Measurements from ENCODE around the gene LRP2BP.

The LRP2BP gene

DNA sequence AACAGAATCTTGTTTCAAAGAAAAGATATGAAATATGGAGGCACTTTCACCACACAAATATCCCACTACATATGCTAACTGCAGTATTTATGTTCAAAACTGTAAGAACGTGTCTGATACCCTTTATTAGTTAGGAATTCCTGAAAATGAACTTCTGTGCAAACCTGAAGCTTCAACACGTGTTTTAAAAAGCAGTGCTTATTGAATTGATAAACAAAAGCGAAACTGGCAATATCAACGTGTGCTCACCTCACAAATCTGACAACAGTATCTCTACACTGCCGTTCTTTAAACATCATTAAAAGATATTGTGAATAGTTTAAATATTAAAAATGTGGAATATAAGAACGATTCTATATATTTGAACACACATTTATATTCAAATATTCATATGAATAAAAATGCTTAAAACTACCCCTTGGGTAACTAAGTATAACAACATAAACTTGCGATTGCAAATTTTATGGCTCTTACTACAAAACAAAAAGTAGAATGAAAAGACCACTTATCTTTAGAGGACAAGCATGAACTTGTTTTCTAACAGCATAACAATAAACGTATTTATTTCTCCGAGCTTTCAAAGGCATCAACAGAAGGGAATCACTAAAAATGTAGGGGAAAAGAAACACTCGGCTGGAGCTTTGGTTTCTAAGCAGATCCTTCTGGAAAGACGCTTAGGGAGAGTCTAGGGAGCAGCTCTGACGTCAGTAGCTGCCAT lies at the start of gene LRP2BP:
TSS of gene LRP2BP (minus strand) at position 687 of the 718 bp plus-strand sequence. CDS start 17,738 bp downstream, outside the sequence.
- DNase-seq (ENCODE audit: low spot score): no peak

DNA sequence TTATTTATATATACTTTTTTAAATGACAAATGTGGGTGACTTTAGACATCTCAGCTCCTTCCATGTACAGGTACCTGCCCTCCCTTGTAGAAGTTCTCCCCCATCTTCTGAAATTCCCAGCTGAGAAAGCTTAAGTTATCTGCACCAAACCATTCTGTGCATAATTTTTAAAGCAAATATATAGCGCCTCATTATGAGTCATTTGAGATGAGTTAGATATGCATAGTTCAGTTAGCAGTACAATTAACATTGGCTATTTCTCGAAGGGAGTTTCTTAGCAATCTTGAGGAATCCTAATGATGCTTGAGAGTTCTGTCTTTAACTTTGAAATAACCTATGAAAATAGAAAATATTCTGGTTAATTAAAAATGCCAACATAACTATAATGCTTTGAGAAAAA lies 49.5 kb upstream of the LRP2BP start:
- no peak for DNase-seq (ENCODE audit: low spot score)

DNA sequence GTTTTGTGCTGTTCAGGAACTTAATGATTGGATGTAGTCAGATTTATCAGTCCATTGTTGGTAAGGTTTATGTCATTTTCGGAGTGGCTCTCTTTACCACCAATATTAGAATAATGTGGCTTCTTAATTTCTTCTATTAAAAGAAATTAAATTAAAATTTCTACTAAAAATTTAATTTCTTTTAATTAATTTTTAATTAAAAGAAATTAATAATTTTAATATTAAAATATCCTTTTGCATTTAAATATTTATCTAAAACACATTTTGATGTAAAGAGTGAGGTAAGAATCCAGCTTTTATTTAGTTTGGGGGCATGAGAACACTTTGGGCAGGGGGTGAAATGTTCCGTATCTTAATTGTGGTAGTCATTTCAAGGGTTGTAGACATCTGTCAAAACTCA lies 45.8 kb upstream of the LRP2BP start:
- no peak for DNase-seq (ENCODE audit: low spot score)

DNA sequence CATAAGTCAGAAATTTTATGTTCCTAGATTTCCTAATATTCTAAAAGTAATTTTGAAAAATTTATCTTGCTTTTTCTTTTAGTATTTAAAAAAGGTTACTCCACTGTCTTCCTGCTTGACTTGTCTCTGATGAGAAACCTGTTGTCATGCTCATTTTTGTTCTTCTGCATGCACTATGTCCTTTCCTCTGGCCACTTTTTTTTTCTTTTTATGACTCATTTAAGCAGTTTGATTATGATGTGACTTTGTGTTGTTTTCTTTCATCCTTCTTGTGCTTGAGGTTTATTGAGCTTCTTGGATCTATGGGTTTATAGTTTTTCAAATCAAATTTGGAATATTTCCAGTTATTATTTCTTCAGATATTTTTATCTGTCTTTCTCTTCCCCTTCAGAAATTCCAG lies 42.1 kb upstream of the LRP2BP start:
- no peak for DNase-seq (ENCODE audit: low spot score)

DNA sequence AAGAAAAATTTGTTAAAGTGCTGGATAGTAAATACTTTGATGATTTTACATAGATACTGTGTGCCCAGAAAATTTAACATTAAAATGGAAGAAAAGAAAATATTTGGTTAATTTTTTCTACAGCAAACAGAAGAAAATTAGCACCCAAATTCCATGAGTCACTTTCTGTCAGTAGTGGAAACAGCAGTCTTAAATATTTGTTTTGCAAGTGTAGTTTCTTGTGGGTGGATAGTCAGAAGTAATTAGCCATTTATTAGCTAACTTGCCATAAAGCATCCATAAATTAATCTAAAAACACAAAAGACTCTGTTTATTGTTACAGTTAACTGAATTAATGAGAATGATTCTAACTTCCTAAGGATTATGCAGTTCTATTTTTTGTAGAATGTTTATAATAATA lies 39.7 kb upstream of the LRP2BP start:
- DNase-seq (ENCODE audit: low spot score): no peak

DNA sequence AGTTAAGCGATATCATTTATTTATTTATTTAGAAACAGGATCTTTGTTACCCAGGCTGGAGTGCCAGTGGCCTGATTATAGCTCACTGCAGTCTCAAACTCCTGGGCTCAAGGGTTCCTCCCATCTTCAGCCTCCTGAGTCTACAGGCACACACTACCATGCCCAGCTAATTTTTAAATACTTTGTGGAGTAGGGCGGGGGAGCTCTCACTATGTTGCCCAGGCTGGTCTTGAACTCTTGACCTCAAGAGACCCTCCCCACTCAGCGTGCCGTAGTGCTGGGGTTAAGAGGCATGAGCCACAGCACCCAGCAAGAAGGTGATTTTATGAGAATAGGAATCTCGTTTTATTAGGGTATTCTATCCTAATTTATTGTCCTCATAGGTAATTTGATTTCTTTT lies 33.9 kb upstream of the LRP2BP start:
- DNase-seq (ENCODE audit: low spot score): no peak

DNA sequence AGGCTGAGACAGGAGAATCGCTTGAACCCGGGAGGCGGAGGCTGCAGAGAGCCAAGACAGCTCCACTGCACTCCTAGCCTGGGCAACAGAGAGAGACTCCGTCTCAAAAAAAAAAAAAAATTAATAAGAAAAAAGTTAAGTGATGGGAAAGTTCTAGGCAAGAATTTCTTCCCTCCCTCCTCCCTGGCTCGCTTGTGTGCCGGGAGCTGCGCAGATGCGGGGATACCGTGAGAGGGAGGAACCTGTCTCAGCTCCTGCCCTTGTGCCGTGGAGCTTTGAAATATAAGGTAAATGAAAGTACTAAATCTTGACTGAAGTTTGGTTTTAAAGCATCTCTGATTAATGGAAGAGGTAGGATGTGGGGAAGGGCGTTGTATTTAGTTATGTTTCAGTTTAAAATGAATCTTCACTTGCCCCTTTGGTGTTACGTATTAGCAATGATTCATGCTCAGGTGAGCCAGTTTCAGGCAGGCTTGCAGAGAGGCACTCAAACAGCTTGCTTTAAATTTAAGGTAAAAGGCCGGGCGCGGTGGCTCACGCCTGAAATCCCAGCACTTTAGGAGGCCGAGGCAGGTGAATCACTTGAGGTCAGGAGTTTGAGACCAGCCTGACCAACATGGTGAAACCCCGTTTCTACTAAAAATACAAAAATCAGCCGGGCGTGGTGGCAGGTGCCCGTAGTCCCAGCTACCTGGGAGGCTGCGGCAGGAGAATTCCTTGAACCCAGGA lies 31.4 kb upstream of the LRP2BP start:
- no peak for DNase-seq (ENCODE audit: low spot score)

DNA sequence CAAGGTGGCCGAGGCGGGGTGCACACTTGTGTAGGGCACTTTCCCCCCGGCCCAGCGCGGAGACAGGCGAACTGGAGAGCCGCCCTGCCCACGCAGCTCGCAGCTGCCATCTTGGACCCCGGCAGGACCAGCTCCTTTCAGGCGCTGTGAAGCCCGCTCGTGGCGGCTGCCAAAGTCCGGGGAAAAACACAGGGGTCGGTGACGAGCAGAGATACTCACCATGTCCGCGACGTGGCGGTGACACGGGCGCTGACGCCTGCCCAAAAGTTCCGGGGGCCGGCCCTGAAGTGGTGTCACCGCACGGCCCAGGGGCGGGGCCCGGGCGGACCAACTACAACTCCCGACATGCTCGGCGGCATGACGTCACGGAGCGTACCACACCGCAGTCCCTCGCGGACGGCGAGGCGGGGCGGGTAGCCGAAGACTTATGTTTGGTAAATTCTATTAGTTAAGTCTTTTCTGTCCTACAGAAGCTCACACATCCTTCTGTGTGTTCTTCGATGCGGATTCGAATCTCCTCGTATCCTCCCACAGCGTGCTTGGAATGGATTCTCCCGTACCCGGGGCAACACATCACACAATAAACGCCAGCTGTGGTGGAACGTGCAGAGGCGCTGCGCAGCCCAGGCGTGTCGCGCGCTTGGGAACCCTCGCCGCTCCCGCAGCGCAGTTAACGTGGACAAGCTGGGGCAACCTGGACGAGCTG lies 30.1 kb upstream of the LRP2BP start, which contains the start of gene UFSP2:
TSS of gene UFSP2 (minus strand) at position 318 of the 706 bp plus-strand sequence. CDS start at position 222, 96 bp downstream.
- peak; percentile 96 for DNase-seq (ENCODE audit: low spot score)

DNA sequence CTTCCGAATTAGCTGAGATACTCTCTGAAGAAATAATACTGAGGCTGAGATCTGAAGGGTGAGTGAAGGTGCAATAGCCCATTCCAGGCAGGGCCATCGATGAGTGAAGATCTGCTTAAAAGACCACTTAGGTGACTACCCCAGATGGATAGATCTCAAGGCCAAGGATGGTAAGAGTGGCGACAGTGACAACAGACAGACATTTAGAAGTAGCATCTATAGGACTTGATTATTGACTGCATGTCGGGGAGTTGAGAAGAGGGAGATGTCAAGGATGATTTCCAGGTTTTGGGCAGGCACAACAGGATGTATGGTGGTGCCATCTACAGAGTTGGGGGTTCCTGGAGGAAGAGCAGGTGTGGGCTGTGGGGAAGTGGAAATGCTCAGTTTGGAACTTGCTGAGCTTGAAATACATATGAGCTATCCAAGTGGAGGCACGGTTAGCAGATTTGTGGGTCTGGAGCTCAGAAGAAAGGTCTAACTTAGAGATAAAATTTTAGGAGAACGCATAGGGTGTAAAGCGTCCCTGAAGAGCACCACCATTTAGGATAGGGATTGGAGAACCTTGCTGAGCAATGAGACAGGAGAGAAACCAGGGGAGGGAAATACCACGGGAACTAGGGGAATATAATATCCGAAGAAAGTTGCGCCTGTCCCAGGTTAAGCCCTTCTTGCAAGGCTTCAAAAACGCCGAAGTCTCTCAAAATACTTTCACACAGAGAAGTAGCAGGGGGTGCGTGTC lies 29.4 kb upstream of the LRP2BP start:
- no peak for DNase-seq (ENCODE audit: low spot score)

DNA sequence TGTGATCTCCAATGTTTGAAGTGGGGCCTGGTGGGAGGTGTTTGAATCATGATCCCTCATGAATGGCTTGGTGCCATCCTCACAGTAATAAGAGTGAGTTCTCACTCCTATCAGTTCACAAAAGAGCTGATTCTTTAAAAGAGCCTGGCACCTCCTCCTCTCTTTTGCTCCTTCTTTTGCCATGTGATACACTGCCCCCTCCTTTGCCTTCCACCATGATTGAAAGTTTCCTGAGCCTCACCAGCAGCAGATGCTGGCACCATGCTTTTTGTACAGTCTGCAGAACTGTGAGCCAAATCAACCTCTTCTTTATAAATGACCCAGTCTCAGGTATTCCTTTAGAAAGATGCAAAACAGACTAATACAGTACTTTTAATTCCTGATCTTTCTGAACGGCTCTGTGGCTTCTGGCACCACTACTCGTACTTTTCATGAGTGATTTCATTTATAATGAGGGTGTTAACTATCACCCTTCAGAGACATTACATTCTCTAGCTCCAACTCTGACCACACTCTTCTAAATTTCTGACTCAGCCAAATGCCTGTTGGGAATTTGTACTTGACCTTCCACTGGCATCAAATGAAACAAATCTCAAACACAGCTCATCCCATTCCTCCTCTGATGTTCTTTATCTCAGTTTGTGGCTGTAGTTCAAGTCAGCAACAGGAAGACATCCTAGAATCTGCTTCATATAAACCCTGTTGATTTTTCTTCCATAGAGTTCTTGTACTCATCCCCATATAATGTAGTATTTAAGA lies 25.8 kb upstream of the LRP2BP start:
- DNase-seq (ENCODE audit: low spot score): peak; percentile 11

DNA sequence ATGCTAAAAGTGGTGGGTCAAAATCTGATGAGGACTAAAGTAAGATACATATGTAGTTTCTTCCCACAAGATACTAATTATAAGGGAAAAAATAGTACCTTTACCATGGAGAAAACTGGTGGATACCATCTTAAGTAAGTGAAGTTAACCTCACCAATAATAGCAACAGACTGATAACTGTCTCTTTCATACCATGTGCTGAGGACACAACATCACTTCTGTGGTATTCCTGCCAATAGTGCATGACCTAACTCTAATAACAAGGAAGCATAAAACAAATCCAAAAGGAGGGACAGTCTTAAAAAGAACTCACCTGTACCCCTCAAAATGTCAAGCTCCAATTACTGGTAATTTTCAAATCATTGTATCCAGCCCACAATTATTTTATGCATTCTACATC lies 21.2 kb upstream of the LRP2BP start:
- DNase-seq (ENCODE audit: low spot score): no peak

DNA sequence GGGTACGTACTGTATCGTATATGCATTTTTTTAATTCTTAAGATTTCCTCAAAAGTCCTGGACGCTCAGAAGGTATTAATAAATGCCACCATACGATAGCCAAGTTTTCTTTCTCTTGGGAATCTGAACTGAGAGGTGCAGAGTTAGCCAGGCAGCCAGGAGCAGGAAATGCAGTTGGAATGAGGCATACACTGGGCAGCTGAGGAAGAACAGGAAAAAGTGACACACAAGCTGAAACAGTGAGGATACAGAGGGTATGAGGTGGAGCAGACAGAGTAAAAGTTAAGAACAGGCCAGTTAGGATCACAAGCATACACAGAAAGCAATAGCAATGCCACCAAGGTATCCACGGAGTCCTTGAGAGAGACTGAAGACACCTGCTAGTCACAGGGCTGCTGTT lies 16.7 kb upstream of the LRP2BP start:
- DNase-seq (ENCODE audit: low spot score): no peak

DNA sequence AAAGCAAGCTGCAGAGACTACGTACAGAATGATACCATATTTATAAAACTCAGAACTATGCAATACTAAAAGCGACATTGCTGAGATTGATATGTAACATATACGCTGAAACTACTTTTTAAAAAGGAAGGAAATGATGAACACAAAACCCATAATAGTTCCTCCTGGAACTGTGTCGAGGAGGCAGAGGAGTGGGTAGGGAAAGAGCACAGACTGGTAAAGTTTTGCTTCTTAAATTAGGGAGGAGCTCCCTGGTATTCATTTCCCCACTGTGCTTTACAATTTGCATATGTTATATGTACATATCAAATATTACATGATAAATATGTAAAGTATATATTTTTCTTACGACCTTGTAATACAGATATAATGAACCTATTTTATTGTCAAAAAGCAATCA lies 16.1 kb upstream of the LRP2BP start:
- no peak for DNase-seq (ENCODE audit: low spot score)

DNA sequence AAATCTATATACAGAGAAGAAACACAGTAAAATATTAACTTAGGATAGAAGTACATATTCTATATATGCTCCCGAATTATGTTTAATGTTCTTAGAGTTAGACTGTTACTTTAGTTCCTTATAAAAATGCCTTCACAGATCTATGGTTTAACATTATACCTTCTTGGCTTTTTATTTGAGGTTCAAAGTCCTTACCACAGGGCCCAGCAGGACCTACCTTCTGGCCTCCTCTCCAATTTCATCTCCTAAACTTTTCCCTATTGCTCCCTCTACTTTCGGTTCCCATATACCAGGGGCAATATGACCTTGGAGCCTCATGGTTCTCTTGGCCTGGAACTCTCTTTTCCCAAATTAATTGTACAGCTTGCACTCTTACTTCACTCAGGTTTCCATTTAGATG lies 12.7 kb upstream of the LRP2BP start:
- no peak for DNase-seq (ENCODE audit: low spot score)

DNA sequence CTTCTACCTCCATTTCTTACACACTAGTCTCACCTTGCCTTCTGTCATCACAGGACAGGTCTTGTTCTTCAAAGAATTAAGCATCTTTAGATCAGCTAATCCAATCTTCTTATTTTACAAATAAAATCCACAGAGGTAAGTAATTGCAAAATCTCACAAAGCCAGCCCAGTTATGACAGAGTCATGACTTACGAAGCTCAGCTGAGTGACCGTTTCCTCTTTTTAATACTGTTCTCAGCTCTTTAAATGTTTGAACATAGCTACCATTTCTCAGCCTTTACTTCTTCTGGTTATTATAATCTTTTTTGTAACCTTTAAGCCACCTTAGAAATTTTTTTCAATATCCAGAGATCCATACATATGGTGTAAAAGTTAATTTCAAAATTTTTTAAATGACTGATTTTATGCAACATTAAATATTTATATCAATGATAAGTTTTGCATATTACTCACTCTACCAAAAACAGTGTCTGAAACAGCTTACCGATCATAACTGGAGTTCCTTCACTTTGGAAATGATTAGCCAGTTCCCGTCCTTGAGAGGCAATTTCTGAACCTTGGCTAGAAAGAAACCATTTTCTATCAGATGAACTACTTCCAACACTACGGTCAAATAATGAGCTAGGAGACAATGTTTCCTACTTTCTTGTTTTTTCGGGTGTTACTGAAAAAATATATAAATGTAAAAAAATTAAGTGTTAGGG lies 9.7 kb upstream of the LRP2BP start:
- DNase-seq (ENCODE audit: low spot score): no peak

DNA sequence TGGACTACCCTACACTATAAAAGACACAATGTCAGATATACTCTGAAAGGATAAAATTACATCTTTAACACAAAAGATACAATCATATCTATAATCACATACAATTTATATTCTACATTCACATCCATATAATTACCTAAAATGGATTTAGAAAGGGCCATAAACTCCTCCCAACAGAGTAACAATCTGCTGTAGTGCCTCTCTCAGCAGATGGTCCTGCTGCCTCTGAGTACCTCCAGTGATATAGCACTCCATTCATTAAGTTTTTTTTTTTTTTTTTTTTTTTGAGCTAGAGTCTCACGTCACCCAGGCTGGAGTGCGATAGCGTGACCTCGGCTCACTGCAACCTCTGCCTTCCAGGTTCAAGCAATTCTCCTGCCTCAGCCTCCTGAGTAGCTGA lies 8.3 kb upstream of the LRP2BP start:
- DNase-seq (ENCODE audit: low spot score): no peak

DNA sequence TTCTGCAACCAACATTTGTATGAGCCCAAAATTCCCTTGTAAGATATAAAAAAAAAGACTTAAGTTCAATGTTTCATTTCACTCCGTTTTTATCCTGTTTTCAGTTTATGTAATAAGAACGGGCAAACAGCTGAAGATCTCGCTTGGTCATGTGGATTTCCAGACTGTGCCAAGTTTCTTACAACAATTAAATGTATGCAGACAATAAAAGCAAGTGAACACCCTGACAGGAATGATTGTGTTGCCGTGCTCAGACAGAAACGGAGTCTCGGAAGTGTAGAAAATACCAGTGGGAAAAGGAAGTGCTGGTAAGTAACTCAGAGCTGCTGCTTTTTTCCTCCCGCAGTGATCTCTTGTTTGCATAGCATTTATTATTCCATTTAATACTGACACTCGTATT lies 3.7 kb upstream of the LRP2BP start:
- no peak for DNase-seq (ENCODE audit: low spot score)

DNA sequence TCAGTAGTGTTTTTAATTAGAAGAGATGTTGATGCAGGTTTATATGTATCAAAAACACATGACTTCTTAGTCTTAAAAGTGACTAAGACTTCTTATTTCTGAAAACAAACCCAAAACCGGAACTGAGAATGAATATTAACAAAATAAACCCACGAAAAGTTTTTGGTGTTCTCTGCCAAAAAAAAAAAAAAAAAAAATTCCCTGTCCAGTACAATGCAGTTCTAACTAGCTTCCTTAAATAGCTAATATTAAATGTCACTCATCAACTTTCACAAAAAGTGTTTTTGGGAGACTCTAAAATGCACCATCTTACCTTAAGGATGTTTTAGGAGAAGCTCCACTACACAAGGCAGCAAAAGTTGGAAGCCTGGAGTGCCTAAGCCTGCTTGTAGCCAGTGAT lies 2.9 kb upstream of the LRP2BP start:
- DNase-seq (ENCODE audit: low spot score): no peak

DNA sequence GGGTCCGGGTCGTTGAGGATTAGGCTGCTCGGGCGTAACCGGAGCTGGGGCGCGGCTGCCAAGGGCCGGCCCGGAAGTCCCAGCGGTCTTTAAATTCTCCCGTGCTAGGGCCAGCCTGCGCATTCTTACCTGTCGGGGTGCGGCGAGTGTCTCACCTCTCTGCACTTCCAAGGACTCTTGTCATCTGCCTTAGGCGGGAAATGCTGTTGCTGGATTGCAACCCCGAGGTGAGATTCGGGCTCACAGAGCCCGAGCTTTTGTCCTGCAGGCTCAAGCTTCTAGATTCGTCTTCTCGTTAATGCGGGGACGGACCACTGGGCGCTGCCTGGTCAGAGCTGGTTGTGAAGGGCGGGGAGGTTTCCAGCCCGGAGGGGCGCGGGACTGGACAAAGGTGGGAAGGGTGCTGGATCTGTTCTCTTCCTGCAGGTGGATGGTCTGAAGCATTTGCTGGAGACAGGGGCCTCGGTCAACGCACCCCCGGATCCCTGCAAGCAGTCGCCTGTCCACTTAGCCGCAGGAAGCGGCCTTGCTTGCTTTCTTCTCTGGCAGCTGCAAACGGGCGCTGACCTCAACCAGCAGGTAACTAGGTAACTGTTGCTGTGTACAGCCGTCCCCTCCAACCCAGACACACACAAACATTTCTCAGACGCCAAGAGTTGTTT lies 1.1 kb upstream of the LRP2BP start, which contains the start of gene ANKRD37:
TSS of gene ANKRD37 (plus strand) at position 118 of the 662 bp plus-strand sequence. CDS start at position 201, 83 bp downstream.
- DNase-seq (ENCODE audit: low spot score): peak; percentile 45
